H1 (cell line): ENCODE measurements around the gene TEAD3. TPM values are rescaled to one million over a fixed set of nuclear protein-coding genes. Genes with fewer than 3 reads are reported as not detected.

Experiments
- ASH2L ChIP-seq: fragments of 200-600, 300-600 bp; sonication (generic); IDR thresholded peaks from one replicate; pipeline ENCODE4 v1.7.1; 2017; ENCODE audit warnings: low read length
- BCL11A ChIP-seq, 2 experiments: IDR thresholded peaks; one replicate each; pipeline ENCODE4 v1.6.1; 2011; ENCODE audit warnings: low read depth in 2 of 2, low read length in 2 of 2, mild to moderate bottlenecking in 2 of 2
- GTF2F1 ChIP-seq: IDR thresholded peaks from 2 replicates; pipeline ENCODE4 v1.6.1; 2012; ENCODE audit warnings: low read depth, low read length, improper control_type of control experiment, borderline replicate concordance
- JUN ChIP-seq: IDR thresholded peaks from 2 replicates; pipeline ENCODE4 v1.6.1; 2011; ENCODE audit warnings: low read depth, mild to moderate bottlenecking, improper control_type of control experiment, low read length
- polyA plus RNA-seq, 7 experiments: library from polyadenylated mRNA; depleted of rRNA in 3 of 7; stranded (reverse) in 5 of 7; unstranded in 2 of 7; fragments of >200 nt in 5 of 7; fragments of 200-250 nt in 2 of 7; gene quantifications; 1 replicate in 5 of 7; 2 replicates in 1 of 7; 4 replicates in 1 of 7; pipeline versions ENCODE4 v1.2.1 to v1.2.3, GENCODE V29; 2011 to 2013; ENCODE audit warnings: missing spikeins in 2 of 7, mixed read lengths in 2 of 7
- total RNA-seq: library from RNA; stranded (reverse); fragmentation: NEBNext Ultra II Directional; extraction: Animal tissue kit (Norgen Biotek cat#: 25700); gene quantifications from 2 replicates; pipeline ENCODE4 v1.2.1, GENCODE V29; 2021
- TF ChIP-seq, protein P1 (sequence below): fragments of 300-600 bp; sonication (generic); IDR thresholded peaks from 2 replicates; pipeline ENCODE4 v1.7.1; 2012; ENCODE audit warnings: low read length, moderate library complexity, mild to moderate bottlenecking, inconsistent platforms; ENCODE audit not compliant: insufficient replicate concordance

Gene TEAD3
- total and polyA plus RNA-seq, 2 of the 8 experiments (the other 6 are each of a cell fraction or from before 2014, with no cell fraction given) = 20.1 to 28.7 TPM

- TF ChIP-seq, protein P1, sequence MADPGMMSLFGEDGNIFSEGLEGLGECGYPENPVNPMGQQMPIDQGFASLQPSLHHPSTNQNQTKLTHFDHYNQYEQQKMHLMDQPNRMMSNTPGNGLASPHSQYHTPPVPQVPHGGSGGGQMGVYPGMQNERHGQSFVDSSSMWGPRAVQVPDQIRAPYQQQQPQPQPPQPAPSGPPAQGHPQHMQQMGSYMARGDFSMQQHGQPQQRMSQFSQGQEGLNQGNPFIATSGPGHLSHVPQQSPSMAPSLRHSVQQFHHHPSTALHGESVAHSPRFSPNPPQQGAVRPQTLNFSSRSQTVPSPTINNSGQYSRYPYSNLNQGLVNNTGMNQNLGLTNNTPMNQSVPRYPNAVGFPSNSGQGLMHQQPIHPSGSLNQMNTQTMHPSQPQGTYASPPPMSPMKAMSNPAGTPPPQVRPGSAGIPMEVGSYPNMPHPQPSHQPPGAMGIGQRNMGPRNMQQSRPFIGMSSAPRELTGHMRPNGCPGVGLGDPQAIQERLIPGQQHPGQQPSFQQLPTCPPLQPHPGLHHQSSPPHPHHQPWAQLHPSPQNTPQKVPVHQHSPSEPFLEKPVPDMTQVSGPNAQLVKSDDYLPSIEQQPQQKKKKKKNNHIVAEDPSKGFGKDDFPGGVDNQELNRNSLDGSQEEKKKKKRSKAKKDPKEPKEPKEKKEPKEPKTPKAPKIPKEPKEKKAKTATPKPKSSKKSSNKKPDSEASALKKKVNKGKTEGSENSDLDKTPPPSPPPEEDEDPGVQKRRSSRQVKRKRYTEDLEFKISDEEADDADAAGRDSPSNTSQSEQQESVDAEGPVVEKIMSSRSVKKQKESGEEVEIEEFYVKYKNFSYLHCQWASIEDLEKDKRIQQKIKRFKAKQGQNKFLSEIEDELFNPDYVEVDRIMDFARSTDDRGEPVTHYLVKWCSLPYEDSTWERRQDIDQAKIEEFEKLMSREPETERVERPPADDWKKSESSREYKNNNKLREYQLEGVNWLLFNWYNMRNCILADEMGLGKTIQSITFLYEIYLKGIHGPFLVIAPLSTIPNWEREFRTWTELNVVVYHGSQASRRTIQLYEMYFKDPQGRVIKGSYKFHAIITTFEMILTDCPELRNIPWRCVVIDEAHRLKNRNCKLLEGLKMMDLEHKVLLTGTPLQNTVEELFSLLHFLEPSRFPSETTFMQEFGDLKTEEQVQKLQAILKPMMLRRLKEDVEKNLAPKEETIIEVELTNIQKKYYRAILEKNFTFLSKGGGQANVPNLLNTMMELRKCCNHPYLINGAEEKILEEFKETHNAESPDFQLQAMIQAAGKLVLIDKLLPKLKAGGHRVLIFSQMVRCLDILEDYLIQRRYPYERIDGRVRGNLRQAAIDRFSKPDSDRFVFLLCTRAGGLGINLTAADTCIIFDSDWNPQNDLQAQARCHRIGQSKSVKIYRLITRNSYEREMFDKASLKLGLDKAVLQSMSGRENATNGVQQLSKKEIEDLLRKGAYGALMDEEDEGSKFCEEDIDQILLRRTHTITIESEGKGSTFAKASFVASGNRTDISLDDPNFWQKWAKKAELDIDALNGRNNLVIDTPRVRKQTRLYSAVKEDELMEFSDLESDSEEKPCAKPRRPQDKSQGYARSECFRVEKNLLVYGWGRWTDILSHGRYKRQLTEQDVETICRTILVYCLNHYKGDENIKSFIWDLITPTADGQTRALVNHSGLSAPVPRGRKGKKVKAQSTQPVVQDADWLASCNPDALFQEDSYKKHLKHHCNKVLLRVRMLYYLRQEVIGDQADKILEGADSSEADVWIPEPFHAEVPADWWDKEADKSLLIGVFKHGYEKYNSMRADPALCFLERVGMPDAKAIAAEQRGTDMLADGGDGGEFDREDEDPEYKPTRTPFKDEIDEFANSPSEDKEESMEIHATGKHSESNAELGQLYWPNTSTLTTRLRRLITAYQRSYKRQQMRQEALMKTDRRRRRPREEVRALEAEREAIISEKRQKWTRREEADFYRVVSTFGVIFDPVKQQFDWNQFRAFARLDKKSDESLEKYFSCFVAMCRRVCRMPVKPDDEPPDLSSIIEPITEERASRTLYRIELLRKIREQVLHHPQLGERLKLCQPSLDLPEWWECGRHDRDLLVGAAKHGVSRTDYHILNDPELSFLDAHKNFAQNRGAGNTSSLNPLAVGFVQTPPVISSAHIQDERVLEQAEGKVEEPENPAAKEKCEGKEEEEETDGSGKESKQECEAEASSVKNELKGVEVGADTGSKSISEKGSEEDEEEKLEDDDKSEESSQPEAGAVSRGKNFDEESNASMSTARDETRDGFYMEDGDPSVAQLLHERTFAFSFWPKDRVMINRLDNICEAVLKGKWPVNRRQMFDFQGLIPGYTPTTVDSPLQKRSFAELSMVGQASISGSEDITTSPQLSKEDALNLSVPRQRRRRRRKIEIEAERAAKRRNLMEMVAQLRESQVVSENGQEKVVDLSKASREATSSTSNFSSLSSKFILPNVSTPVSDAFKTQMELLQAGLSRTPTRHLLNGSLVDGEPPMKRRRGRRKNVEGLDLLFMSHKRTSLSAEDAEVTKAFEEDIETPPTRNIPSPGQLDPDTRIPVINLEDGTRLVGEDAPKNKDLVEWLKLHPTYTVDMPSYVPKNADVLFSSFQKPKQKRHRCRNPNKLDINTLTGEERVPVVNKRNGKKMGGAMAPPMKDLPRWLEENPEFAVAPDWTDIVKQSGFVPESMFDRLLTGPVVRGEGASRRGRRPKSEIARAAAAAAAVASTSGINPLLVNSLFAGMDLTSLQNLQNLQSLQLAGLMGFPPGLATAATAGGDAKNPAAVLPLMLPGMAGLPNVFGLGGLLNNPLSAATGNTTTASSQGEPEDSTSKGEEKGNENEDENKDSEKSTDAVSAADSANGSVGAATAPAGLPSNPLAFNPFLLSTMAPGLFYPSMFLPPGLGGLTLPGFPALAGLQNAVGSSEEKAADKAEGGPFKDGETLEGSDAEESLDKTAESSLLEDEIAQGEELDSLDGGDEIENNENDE = no peak
- TF ChIP-seq JUN (no peak), ASH2L (no peak), GTF2F1 (no peak), BCL11A (IDR thresholded peaks at IDR 0.05; ENCODE audit: low read depth in 2 of 2, low read length in 2 of 2) (no peak)
These were observed 8.4 kb downstream of the TEAD3 start (continued) for GRCh38 chr6:35488517-35488862.
